ENCODE data around the gene SCAMP3.

DNA sequence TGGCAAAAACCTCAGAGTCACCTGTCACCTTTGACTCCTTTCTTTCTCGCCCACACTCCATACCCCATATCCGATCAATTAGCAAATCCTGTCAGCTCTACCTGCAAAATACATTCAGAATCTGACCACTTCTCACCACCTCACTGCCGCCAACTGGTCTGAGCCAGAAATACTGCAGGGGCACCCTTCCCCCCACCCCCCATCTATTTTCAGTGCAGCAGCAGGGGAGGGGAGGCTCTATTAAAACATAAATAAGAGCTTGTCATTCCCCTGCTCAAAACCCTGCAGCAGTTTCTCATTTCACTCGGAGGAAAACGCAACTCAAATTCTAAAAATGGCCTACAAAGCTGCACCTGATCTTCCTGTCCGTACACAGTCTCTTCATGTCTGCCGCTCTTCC lies 35.2 kb upstream of the SCAMP3 start:
- no peak for TF ChIP-seq CTCF (IDR thresholded peaks at IDR 0.05)
- TF ChIP-seq POLR2A (IDR thresholded peaks at IDR 0.05), result no peak

All from body of pancreas (tissue), 4 donors.